ENCODE results near the gene PTX3.
A peak's percentile ranks its signal among the peaks of the same experiment; 100 is the strongest.

Gene PTX3

GRCh38 chr3:157443905-157444796 lies 7.5 kb downstream of the PTX3 start:
- Histone ChIP-seq H3K27me3 (ENCODE audit: insufficient read depth, poor library complexity, severe bottlenecking) (no peaks in the 10 kb centered on the region), H3K9me3 (ENCODE audit: severe bottlenecking) (no peaks in the 10 kb centered on the region), H3K4me3 (ENCODE audit: severe bottlenecking) (no peak overlapping the region), H3K27ac (ENCODE audit: poor library complexity, severe bottlenecking) (no peak overlapping the region), H3K36me3 (ENCODE audit: low read depth) (no peaks in the 10 kb centered on the region), H3K4me1 (ENCODE audit: insufficient read depth, poor library complexity, severe bottlenecking) (peaks cover 15% of the 10 kb centered on the region)
- no peak for ATAC-seq (ENCODE audit: low read depth)
- TF ChIP-seq CTCF (IDR thresholded peaks at IDR 0.05; ENCODE audit: poor library complexity, severe bottlenecking), result no peak
- DNase-seq (ENCODE audit: low spot score), result no peak

- peaks cover 15% of the 10 kb centered on the region for H3K4me1 ChIP-seq (ENCODE audit: insufficient read depth, poor library complexity, severe bottlenecking)
- no peak overlapping the region for H3K4me3 ChIP-seq (ENCODE audit: severe bottlenecking)
- no peak for DNase-seq (ENCODE audit: low spot score)
- no peak overlapping the region for H3K27ac ChIP-seq (ENCODE audit: poor library complexity, severe bottlenecking)
- H3K9me3 ChIP-seq (ENCODE audit: severe bottlenecking), result no peaks in the 10 kb centered on the region
- no peak for TF ChIP-seq CTCF (IDR thresholded peaks at IDR 0.05; ENCODE audit: poor library complexity, severe bottlenecking)
- no peaks in the 10 kb centered on the region for H3K27me3 ChIP-seq (ENCODE audit: insufficient read depth, poor library complexity, severe bottlenecking)
- no peaks in the 10 kb centered on the region for H3K36me3 ChIP-seq (ENCODE audit: low read depth)
- no peak for ATAC-seq (ENCODE audit: low read depth)
Observed at GRCh38 chr3:157444797-157445184, 8.1 kb downstream of the PTX3 start.

- no peak for DNase-seq (ENCODE audit: low spot score)
- Histone ChIP-seq H3K4me1 (ENCODE audit: insufficient read depth, poor library complexity, severe bottlenecking) (peaks cover 15% of the 10 kb centered on the region), H3K27ac (ENCODE audit: poor library complexity, severe bottlenecking) (no peak overlapping the region), H3K27me3 (ENCODE audit: insufficient read depth, poor library complexity, severe bottlenecking) (no peaks in the 10 kb centered on the region), H3K9me3 (ENCODE audit: severe bottlenecking) (no peaks in the 10 kb centered on the region), H3K4me3 (ENCODE audit: severe bottlenecking) (no peak overlapping the region), H3K36me3 (ENCODE audit: low read depth) (no peaks in the 10 kb centered on the region)
- peak; percentile 46; the same call in 2 of the 3 replicates for ATAC-seq (ENCODE audit: low read depth)
- TF ChIP-seq CTCF (IDR thresholded peaks at IDR 0.05; ENCODE audit: poor library complexity, severe bottlenecking), result no peak
Observed at GRCh38 chr3:157445857-157446256, 9.2 kb downstream of the PTX3 start.

GRCh38 chr3:157447026-157447694 lies 10.5 kb downstream of the PTX3 start:
- Histone ChIP-seq H3K36me3 (ENCODE audit: low read depth) (no peaks in the 10 kb centered on the region), H3K27ac (ENCODE audit: poor library complexity, severe bottlenecking) (no peak overlapping the region), H3K4me3 (ENCODE audit: severe bottlenecking) (no peak overlapping the region), H3K9me3 (ENCODE audit: severe bottlenecking) (no peaks in the 10 kb centered on the region), H3K27me3 (ENCODE audit: insufficient read depth, poor library complexity, severe bottlenecking) (no peaks in the 10 kb centered on the region), H3K4me1 (ENCODE audit: insufficient read depth, poor library complexity, severe bottlenecking) (peaks cover 15% of the 10 kb centered on the region)
- DNase-seq (ENCODE audit: low spot score) (no peak), ATAC-seq (ENCODE audit: low read depth) (peak; percentile 76)
- peak; percentile 89 for TF ChIP-seq CTCF (IDR thresholded peaks at IDR 0.05; ENCODE audit: poor library complexity, severe bottlenecking)

Data from RWPE2 (cell line).